GM12892 (cell line): ENCODE data around the gene BARD1.

ENCODE experiments used
- POLR2A ChIP-seq: IDR thresholded peaks from 2 replicates; pipeline ENCODE4 v1.6.1; 2011; ENCODE audit warnings: low read depth, low read length, control low read depth
- POLR2AphosphoS5 ChIP-seq: IDR thresholded peaks from 2 replicates; pipeline ENCODE4 v1.6.1; 2011; ENCODE audit warnings: low read depth, low read length, control low read depth

DNA sequence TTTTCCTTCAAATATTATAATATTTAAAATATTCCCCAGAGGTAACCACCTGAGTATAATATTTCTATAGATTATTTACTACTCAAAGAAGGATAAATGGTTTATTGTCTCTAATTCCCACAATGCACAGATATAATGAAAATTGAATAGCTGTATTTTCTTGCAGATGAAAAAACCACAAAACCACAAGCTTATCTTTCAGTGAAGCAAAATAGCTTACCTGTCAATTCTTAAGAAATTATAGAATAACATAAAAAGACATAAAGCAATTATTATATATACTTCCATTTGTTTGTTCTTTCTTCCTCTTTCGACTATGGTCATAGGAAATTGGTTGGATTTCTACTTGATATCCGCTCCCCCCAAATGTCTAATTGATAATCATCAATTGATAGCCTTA is 98.8 kb downstream of the BARD1 start:
- TF ChIP-seq POLR2A, result no peak
- no peak for TF ChIP-seq POLR2AphosphoS5
